NOMO-1 (cell line): ENCODE results near the gene CA10.
A peak's percentile ranks its signal among the peaks of the same experiment; 100 is the strongest.

ENCODE experiments used
- DNase-seq, 2 experiments: peaks; one replicate each; lab custom pipeline; 2025; ENCODE audit not compliant: unreplicated experiment in 2 of 2; lab: John Stamatoyannopoulos, UW

CA10 gene

DNA sequence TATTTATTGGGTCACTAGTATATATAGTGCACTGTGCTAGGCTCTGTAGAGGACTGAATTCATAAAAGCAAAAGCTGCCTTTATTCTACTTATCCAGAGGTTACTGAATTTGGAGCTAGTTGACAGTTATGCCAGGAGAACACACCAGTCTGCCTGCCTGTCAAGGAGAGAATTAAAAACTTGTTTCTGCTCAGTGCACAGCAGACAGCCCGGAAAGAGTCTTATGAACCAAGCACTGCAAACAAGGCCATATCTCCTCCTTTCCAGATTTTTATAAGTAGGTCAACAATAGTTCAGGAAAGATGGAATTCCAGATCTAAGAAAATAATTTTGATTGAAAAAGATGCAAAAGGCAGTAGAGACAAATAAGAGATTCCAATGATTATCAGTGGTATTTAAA, 267.8 kb downstream of the CA10 start:
- no peak for DNase-seq

DNA sequence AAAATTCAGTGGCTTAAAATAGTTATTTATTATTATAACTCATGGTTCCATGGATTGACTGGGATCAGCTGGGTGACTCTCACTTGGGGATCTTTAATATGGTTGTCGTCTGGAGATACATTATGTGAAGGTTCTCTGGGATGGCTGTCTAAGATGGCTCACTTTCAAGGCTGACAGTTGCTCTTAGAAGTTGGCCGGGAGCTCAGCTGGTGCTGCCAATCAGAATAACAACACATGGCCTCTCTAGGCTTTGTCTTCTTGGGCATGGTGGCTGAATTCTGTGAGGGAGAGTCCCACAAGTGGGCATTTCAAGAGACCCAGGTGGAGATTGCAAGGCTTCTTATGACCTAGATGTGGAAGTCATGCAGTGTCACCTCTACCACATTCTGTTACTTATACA, 269.7 kb downstream of the CA10 start:
- DNase-seq, result no peak

- DNase-seq, result no peak
Measured at GRCh38 chr17:51876986-51877385, 281.5 kb downstream of the CA10 start.

- DNase-seq, result no peak
Measured at GRCh38 chr17:51873302-51873701, 285.2 kb downstream of the CA10 start.

- DNase-seq, result peak in 1 of 2 experiments; percentile 3
Measured at GRCh38 chr17:51869387-51869786, 289.1 kb downstream of the CA10 start.

GRCh38 chr17:51860954-51861561, 297.5 kb downstream of the CA10 start:
- peak in 1 of 2 experiments; percentile 0 for DNase-seq

- no peak for DNase-seq
Measured at GRCh38 chr17:51857052-51857597, 301.4 kb downstream of the CA10 start.

- no peak for DNase-seq
Measured at GRCh38 chr17:51855806-51856205, 302.7 kb downstream of the CA10 start.

- DNase-seq, result no peak
Measured at GRCh38 chr17:51853857-51854256, 304.7 kb downstream of the CA10 start.

GRCh38 chr17:51852603-51853002, 305.9 kb downstream of the CA10 start:
- no peak for DNase-seq

- DNase-seq, result no peak
Measured at GRCh38 chr17:51850201-51850600, 308.3 kb downstream of the CA10 start.

- no peak for DNase-seq
Measured at GRCh38 chr17:51848451-51848850, 310.1 kb downstream of the CA10 start.

DNA sequence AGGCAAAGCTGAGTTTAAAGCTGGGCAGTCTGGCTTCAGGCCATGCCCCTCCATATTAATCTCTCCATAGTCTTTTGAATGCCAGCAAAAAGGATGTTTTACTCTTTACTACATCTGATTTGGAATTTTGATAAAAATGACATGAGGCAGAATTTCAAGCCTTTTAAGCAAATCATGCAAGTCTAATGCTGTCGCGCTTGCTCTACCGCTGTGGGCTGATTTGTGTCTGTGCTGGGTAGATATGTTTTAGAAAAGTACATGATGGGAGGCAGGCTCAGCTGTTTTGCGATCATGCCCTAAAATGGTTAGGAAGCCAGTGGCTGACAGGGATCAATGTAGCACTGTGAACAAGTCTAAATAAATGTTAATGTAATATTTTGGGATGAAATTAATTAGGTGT, 311.9 kb downstream of the CA10 start:
- DNase-seq, result no peak

GRCh38 chr17:51845776-51846175, 312.7 kb downstream of the CA10 start:
- no peak for DNase-seq

DNA sequence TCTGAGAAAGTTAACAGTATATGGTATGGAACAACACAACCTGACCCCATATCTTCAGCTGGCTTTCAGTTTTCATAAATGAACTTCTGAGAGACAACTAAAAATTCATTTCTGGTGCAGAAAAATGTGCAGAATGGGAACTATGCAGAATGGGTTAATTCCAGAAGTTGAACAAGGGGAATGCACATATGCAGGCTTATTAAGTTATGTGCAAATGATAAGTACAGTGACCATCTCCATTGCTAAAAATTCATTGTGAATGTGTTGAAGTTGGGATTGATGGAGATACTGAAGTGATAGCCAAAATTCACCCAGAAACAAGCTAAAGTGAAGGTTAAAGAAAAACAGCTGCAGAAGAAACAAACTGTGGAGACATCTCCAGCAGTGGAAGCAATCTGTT, 315.8 kb downstream of the CA10 start:
- DNase-seq, result no peak

DNA sequence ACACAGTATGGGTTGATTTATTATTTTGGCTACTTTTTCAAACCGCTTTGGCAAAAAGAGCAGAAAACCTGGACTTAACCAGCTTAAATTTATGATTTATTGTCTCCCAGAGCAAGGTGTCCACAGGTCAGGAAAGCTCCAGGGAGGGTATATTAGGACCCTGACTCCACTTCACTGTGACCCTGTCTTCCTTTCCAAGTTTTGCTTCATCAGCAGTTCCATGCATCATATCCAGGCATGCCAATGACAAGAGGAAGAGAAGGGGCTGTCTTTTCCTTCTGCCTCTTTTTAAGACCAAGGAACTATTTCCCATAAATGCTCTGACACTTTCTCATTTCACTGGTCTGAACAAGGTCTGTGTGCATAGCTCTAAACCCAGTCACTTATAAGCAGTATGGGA, 316.8 kb downstream of the CA10 start:
- no peak for DNase-seq

DNA sequence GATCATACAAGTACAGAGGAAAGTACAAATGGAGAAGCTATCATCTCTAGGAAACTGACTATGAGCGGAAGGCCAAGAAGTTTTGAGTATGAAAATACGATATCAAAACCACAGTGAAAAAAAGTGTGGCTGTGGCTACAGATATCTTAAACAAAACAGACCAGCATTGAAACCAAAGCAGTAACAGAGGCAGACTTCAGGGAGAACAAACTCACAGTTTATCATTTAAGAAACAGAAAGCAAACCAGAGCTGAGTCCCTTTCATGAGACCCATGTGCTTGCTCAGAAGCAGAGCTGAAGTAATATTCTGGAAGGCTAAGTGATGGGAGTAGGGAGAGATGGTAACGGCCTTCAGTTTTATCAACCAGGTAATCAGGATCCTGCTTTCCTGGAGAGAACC, 317.8 kb downstream of the CA10 start:
- no peak for DNase-seq

DNA sequence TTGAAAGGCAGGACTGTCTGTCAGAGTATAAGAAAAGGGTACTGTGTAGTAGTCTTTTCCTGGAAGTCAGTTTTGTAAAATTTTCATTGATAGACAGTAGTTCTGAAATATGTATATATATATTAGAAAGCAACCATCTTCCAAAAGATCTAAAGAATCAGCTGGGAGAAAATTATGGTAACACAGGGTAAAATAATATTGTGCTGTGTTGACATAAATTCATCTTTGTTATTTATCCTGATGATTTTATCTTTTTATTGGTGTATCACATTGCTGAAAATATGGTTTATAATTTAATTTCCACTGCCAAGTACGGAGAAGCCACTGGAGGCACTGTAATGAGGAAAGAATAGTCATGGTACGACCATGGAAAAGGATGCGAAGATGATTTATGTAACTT, 324.9 kb downstream of the CA10 start:
- DNase-seq, result no peak

- no peak for DNase-seq
Measured at GRCh38 chr17:51833045-51833444, 325.5 kb downstream of the CA10 start.

DNA sequence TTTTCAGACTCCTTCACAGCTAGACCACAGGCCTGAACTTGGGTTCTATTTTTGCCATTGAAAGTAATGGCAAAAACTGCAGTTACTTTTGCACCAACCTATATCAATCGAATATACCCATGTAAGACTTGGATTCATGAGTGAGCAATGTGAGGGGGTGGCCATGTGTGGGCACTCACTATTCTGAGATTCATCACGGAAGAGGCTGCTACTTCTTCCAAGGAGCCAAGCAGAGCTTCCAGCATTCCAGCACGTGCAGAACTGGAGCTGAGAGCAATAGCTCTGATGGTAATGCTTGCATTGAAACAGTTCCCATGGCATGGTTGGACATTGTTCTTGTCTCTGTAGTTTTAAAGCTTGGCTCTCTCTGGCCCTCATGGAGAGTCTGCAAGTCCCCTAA, 327.6 kb downstream of the CA10 start:
- no peak for DNase-seq

GRCh38 chr17:51830451-51830850, 328.1 kb downstream of the CA10 start:
- no peak for DNase-seq

DNA sequence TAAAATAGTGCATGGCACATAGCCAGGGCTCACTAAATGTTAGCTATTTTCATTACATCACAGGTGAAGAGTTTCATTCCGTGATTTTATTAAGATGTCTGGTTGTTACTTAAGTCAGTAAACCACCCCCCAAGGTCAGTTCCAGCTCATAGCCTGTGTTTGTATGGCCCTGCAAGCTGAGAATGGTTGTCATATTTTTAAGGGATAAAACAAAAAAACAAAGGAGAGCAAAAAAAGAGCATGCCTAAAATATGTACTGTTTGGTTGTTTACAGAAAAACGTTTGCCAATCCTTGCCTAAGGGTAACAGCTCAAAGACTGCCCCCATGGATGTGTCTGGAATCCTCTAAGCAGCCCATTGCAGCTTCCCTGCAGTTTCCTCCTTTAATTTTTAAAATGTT, 329.6 kb downstream of the CA10 start:
- DNase-seq, result no peak

DNA sequence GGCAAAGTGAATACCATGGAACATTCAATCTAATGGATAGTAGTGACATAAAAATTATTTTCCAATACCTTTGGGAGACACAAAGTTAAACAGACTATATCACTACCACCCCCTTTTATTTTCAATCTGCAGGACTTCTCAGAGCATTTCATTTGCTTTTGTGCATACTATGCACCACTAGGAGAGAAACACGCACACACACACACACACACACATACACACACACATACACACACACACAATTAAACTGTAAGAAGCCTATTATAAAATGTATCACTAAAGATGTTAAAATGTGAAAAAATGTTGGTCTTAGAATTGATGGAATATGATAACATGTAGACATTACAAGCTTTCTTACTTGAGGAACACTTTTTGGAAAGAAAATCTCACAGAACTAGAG, 331.4 kb downstream of the CA10 start:
- no peak for DNase-seq
